GM23248 (cell line): ENCODE results near the gene SF3B2. TPM values are rescaled to one million over a fixed set of nuclear protein-coding genes. Genes with fewer than 3 reads are reported as not detected.

Experiments
- DNase-seq: peaks from one replicate; pipeline ENCODE4 v3.0.0-alpha.2; 2015
- H2AFZ ChIP-seq: fragments of 200-600 bp; sonication (generic); 2 replicates; pipeline ENCODE4 v1.6.1; 2016; ENCODE audit warnings: antibody characterized with exemption
- H3F3A ChIP-seq: fragments of 200-600 bp; sonication (generic); 2 replicates; pipeline ENCODE4 v1.6.1; 2016; ENCODE audit warnings: mild to moderate bottlenecking, antibody characterized with exemption, mixed run types; ENCODE audit not compliant: insufficient read depth
- H3K27ac ChIP-seq: fragments of 200-600 bp; sonication (generic); 2 replicates; pipeline ENCODE4 v1.5.1; 2016; ENCODE audit warnings: mild to moderate bottlenecking
- H3K27me3 ChIP-seq: fragments of 200-600 bp; sonication (generic); replicated peaks from 2 replicates; pipeline ENCODE4 v1.6.1; 2016; ENCODE audit warnings: mild to moderate bottlenecking; ENCODE audit not compliant: insufficient read depth
- H3K36me3 ChIP-seq: fragments of 200-600 bp; sonication (generic); 2 replicates; pipeline ENCODE4 v1.6.1; 2016; ENCODE audit warnings: low read depth, mild to moderate bottlenecking
- H3K4me1 ChIP-seq: fragments of 200-600 bp; sonication (generic); 2 replicates; pipeline ENCODE4 v1.6.1; 2016; ENCODE audit warnings: mild to moderate bottlenecking; ENCODE audit not compliant: insufficient read depth
- H3K4me2 ChIP-seq: fragments of 200-600 bp; sonication (generic); one replicate; pipeline ENCODE4 v1.6.1; 2016; ENCODE audit warnings: mild to moderate bottlenecking; ENCODE audit not compliant: unreplicated experiment
- H3K4me3 ChIP-seq: fragments of 200-600 bp; sonication (generic); 2 replicates; pipeline ENCODE4 v1.5.1; 2016; ENCODE audit warnings: mild to moderate bottlenecking
- H3K79me2 ChIP-seq: fragments of 200-600 bp; sonication (generic); 2 replicates; pipeline ENCODE4 v1.6.1; 2016; ENCODE audit warnings: mild to moderate bottlenecking; ENCODE audit not compliant: insufficient read depth
- H3K9ac ChIP-seq: fragments of 200-600 bp; sonication (generic); 2 replicates; pipeline ENCODE4 v1.6.1; 2016; ENCODE audit warnings: mild to moderate bottlenecking
- H3K9me2 ChIP-seq: fragments of 200-600 bp; sonication (generic); 2 replicates; pipeline ENCODE4 v1.6.1; 2016; ENCODE audit warnings: mixed run types, mild to moderate bottlenecking, moderate library complexity; ENCODE audit not compliant: insufficient read depth
- H3K9me3 ChIP-seq: fragments of 200-600 bp; sonication (generic); one replicate; pipeline ENCODE4 v1.6.1; 2017; ENCODE audit warnings: low read depth
- H4K20me1 ChIP-seq: fragments of 200-600 bp; sonication (generic); 2 replicates; pipeline ENCODE4 v1.6.0; 2016; ENCODE audit not compliant: insufficient read depth
- EZH2 ChIP-seq: fragments of 200-600 bp; sonication (generic); IDR thresholded peaks from 2 replicates; pipeline ENCODE4 v1.6.1; 2018; ENCODE audit warnings: antibody characterized with exemption, mild to moderate bottlenecking; ENCODE audit not compliant: insufficient read depth, poor library complexity, severe bottlenecking
- EZH2phosphoT487 ChIP-seq: fragments of 200-600 bp; sonication (generic); IDR thresholded peaks from 2 replicates; pipeline ENCODE4 v1.6.1; 2018; ENCODE audit warnings: antibody characterized with exemption, moderate library complexity, mild to moderate bottlenecking, low read depth; ENCODE audit not compliant: insufficient read depth
- WGBS, 2 experiments: methylation state at CpG; one replicate each; pipeline ENCODE4 v1.1.6; 2015 to 2017; ENCODE audit warnings: low lambda C conversion rate in 2 of 2, low coverage in 1 of 2; ENCODE audit errors: missing lambda C conversion rate in 2 of 2; 5-methylcytosine and 5-hydroxymethylcytosine counted together
- in situ Hi-C: fragments of 300-500 bp; cut with MboI; formaldehyde crosslinking; loops from 2 replicates; pipeline ENCODE4 v1.15.0; 2020
- polyA plus RNA-seq: library from polyadenylated mRNA; unstranded; fragments of >200 nt; fragmentation: Nextera tagmentation; extraction: Ambion mirVana; gene quantifications from 2 replicates; pipeline ENCODE4 v1.2.1, GENCODE V29; 2016
- total RNA-seq: library from RNA; depleted of rRNA; stranded (reverse); fragments of >200 nt; shearing (Covaris generic); gene quantifications from 2 replicates; pipeline ENCODE4 v1.2.3, GENCODE V29; 2014

SF3B2 gene
- total and polyA plus RNA-seq, 2 experiments from 2014 or later: 117 to 152 TPM

GRCh38 chr11:66068154-66068821 lies 16.1 kb downstream of the SF3B2 start:
- H3K4me3 ChIP-seq: 0 out of 2 replicates have a peak overlapping the region, but pooled peaks have one; percentile 90
- peak; percentile 71 for DNase-seq
- H3F3A ChIP-seq: peaks cover 74% of the 10 kb centered on the region
- no peak overlapping the region for H3K4me2 ChIP-seq
- peaks cover 40% of the 10 kb centered on the region for H3K36me3 ChIP-seq
- 61 to 65% methylated on average over 16 to 17 of the region's 17 CpGs for WGBS, 2 experiments
- H3K9me3 ChIP-seq: no peaks in the 10 kb centered on the region
- no peaks in the 10 kb centered on the region for H3K27me3 ChIP-seq
- H3K9me2 ChIP-seq: no peaks in the 10 kb centered on the region
- H2AFZ ChIP-seq: no peak overlapping the region
- peak overlapping the region; percentile 90 for H3K27ac ChIP-seq
- 0 out of 2 replicates have a peak, but pooled peaks cover 3% of the 10 kb centered on the region for H4K20me1 ChIP-seq
- H3K4me1 ChIP-seq: peaks cover 12% of the 10 kb centered on the region
- TF ChIP-seq EZH2: no peak
- no peak for TF ChIP-seq EZH2phosphoT487
- H3K9ac ChIP-seq: peak overlapping the region; percentile 85; the same call in 1 of the 2 replicates
- in situ Hi-C loops: no loop called here
- peaks cover 61% of the 10 kb centered on the region for H3K79me2 ChIP-seq

GRCh38 chr11:66068923-66069714 lies 17.0 kb downstream of the SF3B2 start:
- peak overlapping the region; percentile 73 for H2AFZ ChIP-seq
- H3K27ac ChIP-seq: peak overlapping the region; percentile 90
- no peaks in the 10 kb centered on the region for H3K9me3 ChIP-seq
- DNase-seq: peak; percentile 85
- peaks cover 61% of the 10 kb centered on the region for H3K79me2 ChIP-seq
- H3F3A ChIP-seq: peaks cover 69% of the 10 kb centered on the region
- TF ChIP-seq EZH2phosphoT487 (no peak), EZH2 (no peak)
- WGBS, 2 experiments: 42 to 46% methylated on average over 14 of the region's 14 CpGs
- H3K9me2 ChIP-seq: no peaks in the 10 kb centered on the region
- H3K4me2 ChIP-seq: peak overlapping the region; percentile 67
- H3K4me3 ChIP-seq: peak overlapping the region; percentile 90
- in situ Hi-C loops: no loop called here
- peaks cover 12% of the 10 kb centered on the region for H3K4me1 ChIP-seq
- peak overlapping the region; percentile 85 for H3K9ac ChIP-seq
- H3K27me3 ChIP-seq: no peaks in the 10 kb centered on the region
- H3K36me3 ChIP-seq: peaks cover 33% of the 10 kb centered on the region
- H4K20me1 ChIP-seq: 0 out of 2 replicates have a peak, but pooled peaks cover 3% of the 10 kb centered on the region

- peak; percentile 94 for DNase-seq
- TF ChIP-seq EZH2 (no peak), EZH2phosphoT487 (no peak)
- Histone ChIP-seq H3K27ac (peak within 1 kb of the TSS; percentile 90), H3F3A (peaks cover 61% of the 10 kb centered on the region), H3K9me3 (no peaks in the 10 kb centered on the region), H4K20me1 (0 out of 2 replicates have a peak, but pooled peaks cover 3% of the 10 kb centered on the region), H3K27me3 (no peaks in the 10 kb centered on the region), H3K36me3 (peaks cover 30% of the 10 kb centered on the region), H3K79me2 (peaks cover 61% of the 10 kb centered on the region), H2AFZ (peak within 1 kb of the TSS; percentile 73), H3K4me1 (peaks cover 12% of the 10 kb centered on the region), H3K9ac (peak within 1 kb of the TSS; percentile 87), H3K4me2 (peak within 1 kb of the TSS; percentile 100), H3K9me2 (no peaks in the 10 kb centered on the region), H3K4me3 (peak within 1 kb of the TSS; percentile 90)
- WGBS, 2 experiments: 1 to 3% methylated on average over 32 to 38 of the region's 120 CpGs
- in situ Hi-C loops: no loop called here
These were observed 17.8 kb downstream of the SF3B2 start, which contains the start of gene PACS1 for GRCh38 chr11:66069715-66070603. PACS1 (plus strand) TSS chr11:66070272; CDS start chr11:66070487, 215 bp downstream.
